A549 (cell line): Measurements from ENCODE around the gene CDX2.

ENCODE experiments used
- CEBPB ChIP-seq, 2 experiments: fragments of >200 bp in 1 of 2; sonication (Bioruptor Twin) in 1 of 2; formaldehyde crosslinking in 1 of 2; IDR thresholded peaks; 2 replicates each; pipeline ENCODE4 v1.6.1; 2012 to 2016
- PBX3 ChIP-seq: IDR thresholded peaks from 2 replicates; pipeline ENCODE4 v1.6.1; 2012
- RAD21 ChIP-seq, 2 experiments: fragments of >200 bp in 1 of 2; sonication (Bioruptor Twin) in 1 of 2; formaldehyde crosslinking in 1 of 2; IDR thresholded peaks in 1 of 2; conservative IDR thresholded peaks in 1 of 2; 2 replicates in 1 of 2; 3 replicates in 1 of 2; pipeline ENCODE4 v1.6.1; 2012 to 2018; ENCODE audit warnings: inconsistent platforms in 1 of 2
- ZC3H11A ChIP-seq: fragments of 450-650 bp; IDR thresholded peaks from 2 replicates; pipeline ENCODE4 v1.6.1; 2014; ENCODE audit warnings: antibody characterized with exemption, mild to moderate bottlenecking

DNA sequence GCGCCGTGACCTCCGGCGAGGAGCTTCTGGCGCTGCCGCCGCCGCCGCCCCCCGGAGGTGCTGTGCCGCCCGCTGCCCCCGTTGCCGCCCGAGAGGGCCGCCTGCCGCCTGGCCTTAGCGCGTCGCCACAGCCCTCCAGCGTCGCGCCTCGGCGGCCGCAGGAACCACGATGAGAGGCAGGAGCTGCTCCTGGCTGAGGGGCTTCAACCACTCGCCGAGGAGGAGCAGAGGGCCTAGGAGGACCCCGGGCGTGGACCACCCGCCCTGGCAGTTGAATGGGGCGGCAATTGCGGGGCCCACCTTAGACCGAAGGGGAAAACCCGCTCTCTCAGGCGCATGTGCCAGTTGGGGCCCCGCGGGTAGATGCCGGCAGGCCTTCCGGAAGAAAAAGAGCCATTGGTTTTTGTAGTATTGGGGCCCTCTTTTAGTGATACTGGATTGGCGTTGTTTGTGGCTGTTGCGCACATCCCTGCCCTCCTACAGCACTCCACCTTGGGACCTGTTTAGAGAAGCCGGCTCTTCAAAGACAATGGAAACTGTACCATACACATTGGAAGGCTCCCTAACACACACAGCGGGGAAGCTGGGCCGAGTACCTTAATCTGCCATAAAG lies 44.5 kb downstream of the CDX2 start:
- TF ChIP-seq CEBPB (IDR thresholded peaks at IDR 0.05) (no peak), PBX3 (no peak), RAD21 (conservative IDR thresholded peaks at IDR 0.05 in 1 of 2, IDR thresholded peaks at IDR 0.05 in 1 of 2) (no peak), ZC3H11A (no peak)
